Activated CD4-positive, alpha-beta T cell treated with anti-CD3 and anti-CD28 coated beads, Interleukin-2, amount 10 ng/mL, durations not matched to agents 24 days and 14 days (primary cell): ENCODE results near the gene RRAGC. TPM values are rescaled to one million over a fixed set of nuclear protein-coding genes. Genes with fewer than 3 reads are reported as not detected.
"Not testable (repeated sequence)": the region's sequence is repeated elsewhere in the genome, so short reads cannot be mapped to it uniquely, and the experiment has no call there.

ENCODE experiments used
- DNase-seq: peaks from one replicate; pipeline ENCODE4 v3.0.0; 2022
- H3K27ac Mint-ChIP-seq: one replicate; pipeline ENCODE4 v1.8.0; 2022; ENCODE audit warnings: mild to moderate bottlenecking, mixed read lengths
- H3K27me3 Mint-ChIP-seq: one replicate; pipeline ENCODE4 v1.8.0; 2022; ENCODE audit warnings: mixed read lengths
- H3K36me3 Mint-ChIP-seq: one replicate; pipeline ENCODE4 v1.8.0; 2022; ENCODE audit warnings: low read depth, mild to moderate bottlenecking, mixed read lengths
- H3K4me1 Mint-ChIP-seq: one replicate; pipeline ENCODE4 v1.8.0; 2021; ENCODE audit warnings: mixed read lengths
- H3K4me3 Mint-ChIP-seq: one replicate; pipeline ENCODE4 v1.8.0; 2022; ENCODE audit warnings: mild to moderate bottlenecking, moderate library complexity, mixed read lengths
- H3K9me3 Mint-ChIP-seq: one replicate; pipeline ENCODE4 v1.8.0; 2021; ENCODE audit warnings: mixed read lengths
- intact Hi-C: fragments of 100-400 bp; cut with micrococcal nuclease; formaldehyde crosslinking; loops from one replicate; pipeline ENCODE4 v1.15.1; 2023
- total RNA-seq: library from RNA; stranded (reverse); gene quantifications from 2 replicates; pipeline ENCODE4 v1.2.3, GENCODE V29; 2022

The RRAGC gene
- total RNA-seq, 1 donor from 2014 or later: 10.9 TPM

- peak; percentile 86 for DNase-seq
- intact Hi-C loops: loop anchor here (5.0 kb wide), 1 partner anchor 771 kb away; the partner anchor contains the start of gene POU3F1
- peaks cover 67% of the 10 kb centered on the region for H3K27me3 Mint-ChIP-seq
Observed at GRCh38 chr1:38818175-38818976, 41.2 kb downstream of the RRAGC start.

GRCh38 chr1:38817267-38818174 lies 42.1 kb downstream of the RRAGC start:
- intact Hi-C loops: loop anchor here (5.0 kb wide), 1 partner anchor 770 kb away; the partner anchor contains the start of gene POU3F1
- no peak for DNase-seq
- Mint-ChIP-seq H3K36me3 (no peaks in the 10 kb centered on the region), H3K4me3 (no peak overlapping the region), H3K4me1 (peaks cover 3% of the 10 kb centered on the region), H3K27me3 (peaks cover 73% of the 10 kb centered on the region), H3K27ac (no peak overlapping the region), H3K9me3 (no peaks in the 10 kb centered on the region)

More at GRCh38 chr1:38818175-38818976, 41.2 kb downstream of the RRAGC start:
- H3K36me3 Mint-ChIP-seq: no peaks in the 10 kb centered on the region
- no peak overlapping the region for H3K4me3 Mint-ChIP-seq
- H3K9me3 Mint-ChIP-seq: no peaks in the 10 kb centered on the region
- no peak overlapping the region for H3K27ac Mint-ChIP-seq
- peaks cover 3% of the 10 kb centered on the region for H3K4me1 Mint-ChIP-seq

GRCh38 chr1:38815903-38816627 lies 43.5 kb downstream of the RRAGC start:
- DNase-seq: peak; percentile 64
- intact Hi-C loops: loop anchor here (5.0 kb wide), 1 partner anchor 769 kb away; the partner anchor contains the start of gene POU3F1
- Mint-ChIP-seq H3K9me3 (no peaks in the 10 kb centered on the region), H3K36me3 (no peaks in the 10 kb centered on the region), H3K27me3 (peaks cover 72% of the 10 kb centered on the region), H3K27ac (no peak overlapping the region), H3K4me1 (peaks cover 3% of the 10 kb centered on the region), H3K4me3 (peak overlapping the region; percentile 21)

GRCh38 chr1:38814984-38815464 lies 44.5 kb downstream of the RRAGC start:
- Mint-ChIP-seq H3K27me3 (peaks cover 67% of the 10 kb centered on the region), H3K27ac (no peak overlapping the region), H3K4me1 (peaks cover 3% of the 10 kb centered on the region), H3K9me3 (no peaks in the 10 kb centered on the region), H3K36me3 (no peaks in the 10 kb centered on the region), H3K4me3 (no peak overlapping the region)
- intact Hi-C loops: loop anchor here (5.0 kb wide), 1 partner anchor 768 kb away; the partner anchor contains the start of gene POU3F1
- DNase-seq: no peak

- H3K4me1 Mint-ChIP-seq: peaks cover 3% of the 10 kb centered on the region
- no peak for DNase-seq
- no peaks in the 10 kb centered on the region for H3K36me3 Mint-ChIP-seq
- H3K4me3 Mint-ChIP-seq: no peak overlapping the region
- no peaks in the 10 kb centered on the region for H3K9me3 Mint-ChIP-seq
- no peak overlapping the region for H3K27ac Mint-ChIP-seq
- intact Hi-C loops: no loop called here
- peaks cover 63% of the 10 kb centered on the region for H3K27me3 Mint-ChIP-seq
Observed at GRCh38 chr1:38814444-38814983, 45.1 kb downstream of the RRAGC start.

GRCh38 chr1:38812981-38813380 lies 46.6 kb downstream of the RRAGC start:
- H3K27ac Mint-ChIP-seq: no peak overlapping the region
- no peaks in the 10 kb centered on the region for H3K9me3 Mint-ChIP-seq
- DNase-seq: no peak
- no peaks in the 10 kb centered on the region for H3K36me3 Mint-ChIP-seq
- H3K4me1 Mint-ChIP-seq: peaks cover 2% of the 10 kb centered on the region
- no peak overlapping the region for H3K4me3 Mint-ChIP-seq
- intact Hi-C loops: no loop called here
- H3K27me3 Mint-ChIP-seq: peaks cover 61% of the 10 kb centered on the region

GRCh38 chr1:38811466-38811865 lies 48.1 kb downstream of the RRAGC start:
- H3K27ac Mint-ChIP-seq, H3K4me3 Mint-ChIP-seq, DNase-seq, H3K36me3 Mint-ChIP-seq, H3K4me1 Mint-ChIP-seq, H3K9me3 Mint-ChIP-seq, intact Hi-C loops: not testable (repeated sequence)
- peaks cover 59% of the 10 kb centered on the region for H3K27me3 Mint-ChIP-seq

GRCh38 chr1:38806090-38806489 lies 53.5 kb downstream of the RRAGC start:
- Mint-ChIP-seq H3K4me1 (peaks cover 5% of the 10 kb centered on the region), H3K9me3 (no peaks in the 10 kb centered on the region), H3K27me3 (peaks cover 58% of the 10 kb centered on the region), H3K27ac (no peak overlapping the region), H3K36me3 (no peaks in the 10 kb centered on the region), H3K4me3 (no peak overlapping the region)
- intact Hi-C loops: no loop called here
- no peak for DNase-seq

- no peaks in the 10 kb centered on the region for H3K9me3 Mint-ChIP-seq
- peaks cover 58% of the 10 kb centered on the region for H3K27me3 Mint-ChIP-seq
- no peak overlapping the region for H3K4me3 Mint-ChIP-seq
- peaks cover 5% of the 10 kb centered on the region for H3K4me1 Mint-ChIP-seq
- no peak for DNase-seq
- H3K27ac Mint-ChIP-seq: no peak overlapping the region
- intact Hi-C loops: no loop called here
- H3K36me3 Mint-ChIP-seq: no peaks in the 10 kb centered on the region
Observed at GRCh38 chr1:38805036-38805435, 54.5 kb downstream of the RRAGC start.

GRCh38 chr1:38804062-38804886 lies 55.3 kb downstream of the RRAGC start:
- H3K27me3 Mint-ChIP-seq: peaks cover 58% of the 10 kb centered on the region
- no peak for DNase-seq
- peak overlapping the region; percentile 39 for H3K4me3 Mint-ChIP-seq
- no peaks in the 10 kb centered on the region for H3K36me3 Mint-ChIP-seq
- H3K4me1 Mint-ChIP-seq: peaks cover 5% of the 10 kb centered on the region
- no peak overlapping the region for H3K27ac Mint-ChIP-seq
- no peaks in the 10 kb centered on the region for H3K9me3 Mint-ChIP-seq
- intact Hi-C loops: no loop called here

- Mint-ChIP-seq H3K4me1 (peaks cover 5% of the 10 kb centered on the region), H3K27me3 (peaks cover 62% of the 10 kb centered on the region), H3K4me3 (peak overlapping the region; percentile 63), H3K36me3 (no peaks in the 10 kb centered on the region), H3K9me3 (no peaks in the 10 kb centered on the region), H3K27ac (no peak overlapping the region)
- DNase-seq: no peak
- intact Hi-C loops: no loop called here
Observed at GRCh38 chr1:38803647-38804046, 55.9 kb downstream of the RRAGC start.

GRCh38 chr1:38800720-38801671 lies 58.6 kb downstream of the RRAGC start:
- peaks cover 5% of the 10 kb centered on the region for H3K4me1 Mint-ChIP-seq
- intact Hi-C loops: no loop called here
- no peaks in the 10 kb centered on the region for H3K36me3 Mint-ChIP-seq
- no peak overlapping the region for H3K27ac Mint-ChIP-seq
- no peak for DNase-seq
- peaks cover 56% of the 10 kb centered on the region for H3K27me3 Mint-ChIP-seq
- no peak overlapping the region for H3K4me3 Mint-ChIP-seq
- H3K9me3 Mint-ChIP-seq: no peaks in the 10 kb centered on the region
